SIG-M5 treated with dmso at 0.1 percent for 504 hours (cell line): ENCODE data around the gene ZSWIM8.
"Not testable (repeated sequence)": the region's sequence is repeated elsewhere in the genome, so short reads cannot be mapped to it uniquely, and the experiment has no call there.

Experiments
- DNase-seq: peaks from one replicate; lab custom pipeline; 2025; ENCODE audit not compliant: unreplicated experiment; lab: John Stamatoyannopoulos, UW

ZSWIM8 gene

GRCh38 chr10:73795491-73795890 is 10.1 kb downstream of the ZSWIM8 start:
- DNase-seq: not testable (repeated sequence)

- not testable (repeated sequence) for DNase-seq
Measured at GRCh38 chr10:73796035-73796434, 10.6 kb downstream of the ZSWIM8 start.

GRCh38 chr10:73796766-73797165 is 11.4 kb downstream of the ZSWIM8 start:
- no peak for DNase-seq

- DNase-seq: no peak
Measured at GRCh38 chr10:73797324-73798025, 12.1 kb downstream of the ZSWIM8 start.

- no peak for DNase-seq
Measured at GRCh38 chr10:73798087-73798486, 12.7 kb downstream of the ZSWIM8 start.

GRCh38 chr10:73798927-73799560 is 13.6 kb downstream of the ZSWIM8 start:
- DNase-seq: no peak

- DNase-seq: no peak
Measured at GRCh38 chr10:73799899-73800559, 14.6 kb downstream of the ZSWIM8 start.

- DNase-seq: no peak
Measured at GRCh38 chr10:73800560-73801252, 15.3 kb downstream of the ZSWIM8 start.

GRCh38 chr10:73801253-73801590 is 15.8 kb downstream of the ZSWIM8 start:
- DNase-seq: no peak

- no peak for DNase-seq
Measured at GRCh38 chr10:73802276-73802991, 17.0 kb downstream of the ZSWIM8 start.

- DNase-seq: no peak
Measured at GRCh38 chr10:73803680-73804286, 18.4 kb downstream of the ZSWIM8 start.

- no peak for DNase-seq
Measured at GRCh38 chr10:73806176-73806950, 21.0 kb downstream of the ZSWIM8 start.

GRCh38 chr10:73807471-73807870 is 22.1 kb downstream of the ZSWIM8 start:
- no peak for DNase-seq

- DNase-seq: no peak
Measured at GRCh38 chr10:73808021-73808815, 22.8 kb downstream of the ZSWIM8 start.

GRCh38 chr10:73809061-73809818 is 23.8 kb downstream of the ZSWIM8 start:
- no peak for DNase-seq

GRCh38 chr10:73810358-73810734 is 24.9 kb downstream of the ZSWIM8 start:
- peak; percentile 40 for DNase-seq

- DNase-seq: no peak
Measured at GRCh38 chr10:73810735-73811465, 25.5 kb downstream of the ZSWIM8 start.

- no peak for DNase-seq
Measured at GRCh38 chr10:73812657-73813056, 27.3 kb downstream of the ZSWIM8 start.
